Measurements from ENCODE around the gene NUP88. TPM values are rescaled to one million over a fixed set of nuclear protein-coding genes. Genes with fewer than 3 reads are reported as not detected.
A peak's percentile ranks its signal among the peaks of the same experiment; 100 is the strongest.
"Not testable (repeated sequence)": the region's sequence is repeated elsewhere in the genome, so short reads cannot be mapped to it uniquely, and the experiment has no call there.

Gene NUP88
- total RNA-seq, 1 donor from 2014 or later = 37.3 TPM

DNA sequence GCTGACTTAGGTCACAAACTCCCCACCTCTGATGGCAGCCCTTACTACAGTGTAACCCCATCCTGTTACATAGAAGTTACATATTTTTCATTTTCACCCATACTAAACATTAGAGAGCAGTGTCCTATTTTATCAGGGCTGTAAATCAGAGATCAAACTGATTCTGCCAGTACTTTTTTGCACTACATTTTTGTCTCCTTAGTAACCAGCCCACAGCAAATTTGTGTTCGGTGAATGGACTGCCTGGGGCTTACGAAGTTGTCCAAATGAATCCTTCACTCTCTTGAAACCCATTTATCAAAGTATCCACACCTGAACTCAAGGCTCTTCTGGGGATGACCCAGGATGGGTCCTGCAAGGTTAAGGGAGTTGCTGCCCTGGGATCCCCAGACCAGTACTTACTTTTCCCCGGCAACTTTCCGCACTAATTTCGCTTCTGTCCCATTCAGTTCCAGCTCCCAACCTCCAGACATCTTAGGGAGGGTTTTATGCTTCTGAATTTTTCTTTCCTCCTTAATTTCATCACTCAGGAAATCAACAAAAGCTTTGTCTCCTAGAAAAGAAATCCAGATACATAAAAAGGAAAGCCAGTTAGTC lies 18.4 kb upstream of the NUP88 start:
- H3K9me3 ChIP-seq (replicated peaks) = no peaks in the 10 kb centered on the region
- peak overlapping the region; percentile 86 for H3K4me3 ChIP-seq
- H3K27ac ChIP-seq (replicated peaks) = peak overlapping the region; percentile 87
- DNase-seq = no peak
- TF ChIP-seq, protein P1, sequence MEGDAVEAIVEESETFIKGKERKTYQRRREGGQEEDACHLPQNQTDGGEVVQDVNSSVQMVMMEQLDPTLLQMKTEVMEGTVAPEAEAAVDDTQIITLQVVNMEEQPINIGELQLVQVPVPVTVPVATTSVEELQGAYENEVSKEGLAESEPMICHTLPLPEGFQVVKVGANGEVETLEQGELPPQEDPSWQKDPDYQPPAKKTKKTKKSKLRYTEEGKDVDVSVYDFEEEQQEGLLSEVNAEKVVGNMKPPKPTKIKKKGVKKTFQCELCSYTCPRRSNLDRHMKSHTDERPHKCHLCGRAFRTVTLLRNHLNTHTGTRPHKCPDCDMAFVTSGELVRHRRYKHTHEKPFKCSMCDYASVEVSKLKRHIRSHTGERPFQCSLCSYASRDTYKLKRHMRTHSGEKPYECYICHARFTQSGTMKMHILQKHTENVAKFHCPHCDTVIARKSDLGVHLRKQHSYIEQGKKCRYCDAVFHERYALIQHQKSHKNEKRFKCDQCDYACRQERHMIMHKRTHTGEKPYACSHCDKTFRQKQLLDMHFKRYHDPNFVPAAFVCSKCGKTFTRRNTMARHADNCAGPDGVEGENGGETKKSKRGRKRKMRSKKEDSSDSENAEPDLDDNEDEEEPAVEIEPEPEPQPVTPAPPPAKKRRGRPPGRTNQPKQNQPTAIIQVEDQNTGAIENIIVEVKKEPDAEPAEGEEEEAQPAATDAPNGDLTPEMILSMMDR (IDR thresholded peaks at IDR 0.05; ENCODE audit: borderline replicate concordance) = no peak
- peaks cover 50% of the 10 kb centered on the region for H3K4me1 ChIP-seq
- intact Hi-C loops (cut with micrococcal nuclease) = no loop called here
- H3K36me3 ChIP-seq = peaks cover 47% of the 10 kb centered on the region
- no peaks in the 10 kb centered on the region for H3K27me3 ChIP-seq (ENCODE audit: low read depth)

DNA sequence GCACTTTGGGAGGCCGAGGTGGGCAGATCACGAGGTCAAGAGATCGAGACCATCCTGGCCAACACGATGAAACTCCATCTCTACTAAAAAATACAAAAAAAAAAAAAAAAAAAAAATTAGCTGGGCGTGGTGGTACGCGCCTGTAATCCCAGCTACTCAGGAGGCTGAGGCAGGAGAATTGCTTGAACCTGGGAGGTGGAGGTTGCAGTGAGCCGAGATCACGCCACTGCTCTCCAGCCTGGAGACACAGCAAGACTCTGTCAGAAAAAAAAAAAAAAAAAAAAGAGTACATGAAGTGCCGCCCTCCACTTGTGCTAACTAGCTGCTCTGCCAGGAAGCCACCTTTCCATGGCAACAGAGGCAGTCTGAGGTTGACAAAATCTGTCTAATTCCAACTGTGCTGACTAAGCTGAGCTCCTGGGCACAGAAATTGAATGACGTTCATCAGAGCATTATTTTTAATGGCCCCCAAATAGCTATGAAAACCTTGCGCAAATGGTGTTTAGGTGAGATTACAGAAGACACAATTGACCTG lies 16.4 kb upstream of the NUP88 start:
- H3K36me3 ChIP-seq = peaks cover 66% of the 10 kb centered on the region
- intact Hi-C loops (cut with micrococcal nuclease); H3K9me3 ChIP-seq (replicated peaks); DNase-seq; H3K27me3 ChIP-seq (ENCODE audit: low read depth); H3K4me3 ChIP-seq; H3K27ac ChIP-seq (replicated peaks): not testable (repeated sequence)
- peaks cover 50% of the 10 kb centered on the region for H3K4me1 ChIP-seq

DNA sequence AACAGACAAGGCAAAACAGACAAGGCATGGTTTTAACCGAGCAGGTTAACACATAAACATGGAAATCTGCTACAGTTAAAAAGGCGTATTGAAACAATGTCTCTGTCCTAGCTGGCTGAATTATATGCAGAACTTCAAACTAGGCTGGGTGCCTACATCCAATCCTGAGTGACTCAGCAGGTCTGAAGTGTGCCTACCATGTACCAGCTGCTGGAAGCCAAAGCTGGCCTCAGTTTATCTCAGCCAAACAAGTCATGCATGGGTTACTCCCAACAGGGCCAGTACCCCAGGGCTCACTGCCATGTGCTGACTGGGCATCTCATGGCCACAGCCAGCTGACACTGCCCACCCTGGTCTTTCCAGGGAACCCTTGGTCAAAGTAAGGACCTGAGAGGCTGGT lies 15.5 kb upstream of the NUP88 start:
- Histone ChIP-seq H3K36me3 (peaks cover 75% of the 10 kb centered on the region), H3K4me3 (no peak overlapping the region), H3K27ac (replicated peaks) (peak overlapping the region; percentile 6), H3K4me1 (peaks cover 50% of the 10 kb centered on the region), H3K9me3 (replicated peaks) (no peaks in the 10 kb centered on the region), H3K27me3 (ENCODE audit: low read depth) (no peaks in the 10 kb centered on the region)
- TF ChIP-seq, protein P1 (IDR thresholded peaks at IDR 0.05; ENCODE audit: borderline replicate concordance) = no peak
- DNase-seq = no peak
- intact Hi-C loops (cut with micrococcal nuclease) = no loop called here

DNA sequence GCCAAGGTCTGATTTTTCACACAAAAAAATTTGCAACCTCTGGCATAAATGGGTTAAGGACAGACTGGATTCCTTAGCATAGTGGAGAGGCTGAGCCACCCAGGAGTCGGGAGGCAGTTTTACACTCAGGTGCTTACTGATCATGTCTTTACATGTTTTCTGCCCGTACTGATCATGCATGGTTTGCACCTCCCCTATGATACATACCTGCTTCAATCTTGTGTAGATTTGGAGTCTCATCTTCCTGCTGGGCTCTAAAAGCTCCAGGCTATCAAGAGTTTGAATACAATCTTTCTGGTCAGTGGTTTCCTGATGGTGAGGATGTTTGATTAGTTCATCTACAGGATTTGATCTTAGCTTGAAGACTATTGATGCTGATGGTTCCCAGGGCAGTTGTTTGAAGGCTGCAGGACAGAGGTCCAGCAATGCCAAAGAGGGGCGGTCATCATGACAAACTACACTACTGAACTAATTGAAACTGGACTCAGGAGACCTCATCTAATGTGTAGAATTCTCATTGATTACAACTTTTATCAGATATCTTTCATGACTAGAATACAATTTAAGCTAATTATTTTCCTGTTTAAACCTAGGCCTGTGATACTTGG lies 12.6 kb upstream of the NUP88 start:
- Histone ChIP-seq H3K36me3 (peaks cover 96% of the 10 kb centered on the region), H3K4me1 (peaks cover 24% of the 10 kb centered on the region), H3K27ac (replicated peaks) (no peak overlapping the region), H3K4me3 (no peak overlapping the region), H3K9me3 (replicated peaks) (no peaks in the 10 kb centered on the region), H3K27me3 (ENCODE audit: low read depth) (no peaks in the 10 kb centered on the region)
- TF ChIP-seq, protein P1 (IDR thresholded peaks at IDR 0.05; ENCODE audit: borderline replicate concordance) = no peak
- no peak for DNase-seq
- intact Hi-C loops (cut with micrococcal nuclease) = no loop called here

DNA sequence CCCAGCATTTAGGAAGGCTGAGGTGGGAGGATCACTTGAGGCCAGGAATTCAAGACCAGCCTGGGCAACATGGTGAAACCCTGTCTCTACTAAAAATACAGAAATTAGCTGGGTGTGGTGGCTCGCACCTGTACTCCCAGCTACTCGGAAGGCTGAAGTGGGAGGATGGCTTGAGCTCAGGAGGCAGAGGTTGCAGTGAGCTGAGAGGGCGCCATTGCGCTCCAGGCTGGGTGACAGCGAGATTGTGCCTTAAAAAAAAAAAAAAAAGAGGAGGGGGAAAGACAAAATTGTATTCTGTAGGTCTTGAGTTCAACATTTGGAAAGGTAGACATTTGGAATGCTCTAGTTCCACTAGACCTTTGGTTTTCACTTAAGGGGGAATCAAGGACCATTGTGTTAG lies 11.8 kb upstream of the NUP88 start:
- DNase-seq; intact Hi-C loops (cut with micrococcal nuclease); H3K9me3 ChIP-seq (replicated peaks); H3K4me3 ChIP-seq; H3K27me3 ChIP-seq (ENCODE audit: low read depth); H3K27ac ChIP-seq (replicated peaks): not testable (repeated sequence)
- H3K36me3 ChIP-seq = peaks cover 96% of the 10 kb centered on the region
- peaks cover 21% of the 10 kb centered on the region for H3K4me1 ChIP-seq

DNA sequence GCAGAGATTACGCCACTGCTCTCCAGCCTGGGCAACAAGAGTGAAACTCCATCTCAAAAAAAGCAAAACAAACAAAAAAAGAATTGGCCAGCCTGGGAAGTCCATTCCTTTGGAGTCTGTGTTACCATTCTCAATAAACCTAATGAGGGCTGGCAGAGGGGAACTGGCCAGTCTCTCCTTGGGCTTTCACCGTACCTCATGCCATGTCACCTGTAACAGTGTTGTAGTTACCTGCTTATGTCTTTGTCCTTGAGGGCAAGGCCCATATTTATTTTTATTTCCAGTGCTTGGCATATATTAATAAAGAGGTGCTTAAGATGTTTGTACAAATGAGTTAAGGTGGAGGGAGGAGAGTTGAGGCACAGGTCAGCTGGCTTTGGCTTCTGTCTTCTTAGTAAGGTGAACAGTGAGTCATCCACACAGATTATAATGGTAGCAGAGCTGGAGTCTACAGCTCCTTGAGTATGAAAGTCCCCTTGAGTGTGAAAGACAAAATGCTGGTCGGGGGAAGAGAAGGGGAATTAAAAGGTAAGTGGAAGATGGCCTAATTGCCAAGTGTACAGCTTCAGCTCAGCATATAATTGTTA lies 11.0 kb upstream of the NUP88 start:
- no peak overlapping the region for H3K4me3 ChIP-seq
- H3K36me3 ChIP-seq = peaks cover 100% of the 10 kb centered on the region
- intact Hi-C loops (cut with micrococcal nuclease) = no loop called here
- no peaks in the 10 kb centered on the region for H3K27me3 ChIP-seq (ENCODE audit: low read depth)
- no peak for DNase-seq
- TF ChIP-seq, protein P1 (IDR thresholded peaks at IDR 0.05; ENCODE audit: borderline replicate concordance) = no peak
- no peaks in the 10 kb centered on the region for H3K9me3 ChIP-seq (replicated peaks)
- no peak overlapping the region for H3K27ac ChIP-seq (replicated peaks)
- H3K4me1 ChIP-seq = peaks cover 18% of the 10 kb centered on the region

All from left ventricle myocardium inferior (tissue), 1 donor.